GM23338 (cell line): Measurements from ENCODE around the gene DOP1A. TPM values are rescaled to one million over a fixed set of nuclear protein-coding genes. Genes with fewer than 3 reads are reported as not detected.

Source experiments
- ATAC-seq: fragments of 200-7000 bp; cut with Tn5 transposase; 3 replicates; pipeline ENCODE4 v1.9.1; 2020
- DNase-seq: peaks from one replicate; pipeline ENCODE4 v3.0.0-alpha.2; 2015; ENCODE audit warnings: low spot score
- H2AFZ ChIP-seq: fragments of 200-600 bp; sonication (generic); 2 replicates; pipeline ENCODE4 v1.8.0; 2016; ENCODE audit warnings: antibody characterized with exemption, mild to moderate bottlenecking, moderate library complexity
- H3F3A ChIP-seq: fragments of 200-600 bp; sonication (generic); replicated peaks from 2 replicates; pipeline ENCODE4 v1.8.0; 2017; ENCODE audit warnings: antibody characterized with exemption, mixed run types, low read depth
- H3K27ac ChIP-seq: fragments of 200-600 bp; sonication (generic); 2 replicates; pipeline ENCODE4 v1.6.1; 2016; ENCODE audit warnings: low read depth
- H3K27me3 ChIP-seq: fragments of 200-600 bp; sonication (generic); 2 replicates; pipeline ENCODE4 v1.8.0; 2016; ENCODE audit warnings: mild to moderate bottlenecking, mixed run types, moderate library complexity; ENCODE audit not compliant: insufficient read depth
- H3K36me3 ChIP-seq: fragments of 200-600 bp; sonication (generic); 2 replicates; pipeline ENCODE4 v1.8.0; 2016; ENCODE audit warnings: mild to moderate bottlenecking; ENCODE audit not compliant: insufficient read depth
- H3K4me1 ChIP-seq: fragments of 200-600 bp; sonication (generic); 2 replicates; pipeline ENCODE4 v1.8.0; 2016; ENCODE audit warnings: mild to moderate bottlenecking, moderate library complexity; ENCODE audit not compliant: insufficient read depth
- H3K4me2 ChIP-seq: fragments of 200-600 bp; sonication (generic); 2 replicates; pipeline ENCODE4 v1.7.1; 2017; ENCODE audit warnings: mixed run types
- H3K4me3 ChIP-seq: fragments of 200-600 bp; sonication (generic); 2 replicates; pipeline ENCODE4 v1.6.1; 2016; ENCODE audit warnings: mixed run types
- H3K79me2 ChIP-seq: fragments of 200-600 bp; sonication (generic); replicated peaks from 2 replicates; pipeline ENCODE4 v1.8.0; 2017; ENCODE audit warnings: mild to moderate bottlenecking; ENCODE audit not compliant: insufficient read depth
- H3K9me2 ChIP-seq: fragments of 200-600 bp; sonication (generic); 2 replicates; pipeline ENCODE4 v1.8.0; 2017; ENCODE audit not compliant: insufficient read depth
- H4K20me1 ChIP-seq: fragments of 200-600 bp; sonication (generic); replicated peaks from 2 replicates; pipeline ENCODE4 v1.8.0; 2017; ENCODE audit warnings: mild to moderate bottlenecking; ENCODE audit not compliant: insufficient read depth
- H3K27ac Mint-ChIP-seq: 2 replicates; pipeline ENCODE4 v1.8.0; 2020; ENCODE audit warnings: inconsistent platforms, mild to moderate bottlenecking, moderate library complexity, mixed read lengths
- H3K27me3 Mint-ChIP-seq: 3 replicates; pipeline ENCODE4 v1.8.0; 2022; ENCODE audit warnings: low read depth, mild to moderate bottlenecking, moderate library complexity, mixed read lengths, inconsistent platforms; ENCODE audit not compliant: insufficient read depth, poor library complexity
- H3K36me3 Mint-ChIP-seq: 3 replicates; pipeline ENCODE4 v1.8.0; 2021; ENCODE audit warnings: low read depth, mild to moderate bottlenecking, inconsistent platforms, moderate library complexity, mixed read lengths
- H3K4me1 Mint-ChIP-seq: 3 replicates; pipeline ENCODE4 v1.8.0; 2020; ENCODE audit warnings: mild to moderate bottlenecking, inconsistent platforms, mixed read lengths
- H3K4me3 Mint-ChIP-seq: 3 replicates; pipeline ENCODE4 v1.8.0; 2021; ENCODE audit warnings: moderate library complexity, mild to moderate bottlenecking, inconsistent platforms, mixed read lengths
- H3K9me3 Mint-ChIP-seq: 3 replicates; pipeline ENCODE4 v1.8.0; 2020; ENCODE audit warnings: moderate library complexity, mild to moderate bottlenecking, inconsistent platforms, mixed read lengths
- CREB1 ChIP-seq: fragments of 250-450 bp; sonication (Bioruptor Pico); IDR thresholded peaks from 2 replicates; pipeline ENCODE4 v1.5.0; 2020; ENCODE audit warnings: low read depth, mild to moderate bottlenecking, moderate library complexity
- EZH2 ChIP-seq: fragments of 200-600 bp; sonication (generic); IDR thresholded peaks from one replicate; pipeline ENCODE4 v1.8.0; 2017; ENCODE audit warnings: antibody characterized with exemption, mild to moderate bottlenecking, low read depth; ENCODE audit not compliant: unreplicated experiment
- JUNB ChIP-seq: IDR thresholded peaks from one replicate; pipeline ENCODE4 v1.6.1; 2016; ENCODE audit warnings: antibody characterized with exemption; ENCODE audit not compliant: unreplicated experiment
- NANOG ChIP-seq: IDR thresholded peaks from 2 replicates; pipeline ENCODE4 v1.6.1; 2016; ENCODE audit warnings: antibody characterized with exemption, borderline replicate concordance
- POLR2AphosphoS5 ChIP-seq: IDR thresholded peaks from 2 replicates; pipeline ENCODE4 v1.6.1; 2016; ENCODE audit warnings: antibody characterized with exemption, low read depth
- STAT1 ChIP-seq: IDR thresholded peaks from one replicate; pipeline ENCODE4 v1.6.1; 2016; ENCODE audit warnings: antibody characterized with exemption; ENCODE audit not compliant: unreplicated experiment
- ZNF114 ChIP-seq: fragments of 250-450 bp; sonication (Bioruptor Pico); IDR thresholded peaks from 2 replicates; pipeline ENCODE4 v1.5.0; 2020; ENCODE audit warnings: mild to moderate bottlenecking, moderate library complexity
- ZNF331 ChIP-seq: fragments of 250-450 bp; sonication (Bioruptor Pico); IDR thresholded peaks from 2 replicates; pipeline ENCODE4 v1.5.0; 2020; ENCODE audit warnings: low read depth, mild to moderate bottlenecking, moderate library complexity
- polyA plus RNA-seq: library from polyadenylated mRNA; unstranded; fragments of >200 nt; fragmentation: Nextera tagmentation; extraction: Ambion mirVana; gene quantifications from 2 replicates; pipeline ENCODE4 v1.2.1, GENCODE V29; 2016
- total RNA-seq: library from RNA; depleted of rRNA; stranded (reverse); fragments of >200 nt; shearing (Covaris generic); gene quantifications from 2 replicates; pipeline ENCODE4 v1.2.3, GENCODE V29; 2014
- TF ChIP-seq, protein P1 (sequence below): IDR thresholded peaks from 2 replicates; pipeline ENCODE4 v1.6.1; 2016; ENCODE audit warnings: antibody characterized with exemption
- TF ChIP-seq, protein P2 (sequence below), 2 experiments: fragments of 200-600 bp in 1 of 2; sonication (generic) in 1 of 2; conservative IDR thresholded peaks; 2 replicates each; pipeline versions ENCODE4 v1.5.1 to v1.6.1; 2016 to 2017; ENCODE audit warnings: antibody characterized with exemption in 2 of 2, low read depth in 2 of 2, mild to moderate bottlenecking in 2 of 2, moderate library complexity in 1 of 2
- TF ChIP-seq, protein P3 (sequence below): IDR thresholded peaks from one replicate; pipeline ENCODE4 v1.6.1; 2018; ENCODE audit warnings: antibody characterized with exemption; ENCODE audit not compliant: unreplicated experiment

Gene DOP1A
- total and polyA plus RNA-seq, 2 experiments from 2014 or later: 3.9 to 18.6 TPM

DNA sequence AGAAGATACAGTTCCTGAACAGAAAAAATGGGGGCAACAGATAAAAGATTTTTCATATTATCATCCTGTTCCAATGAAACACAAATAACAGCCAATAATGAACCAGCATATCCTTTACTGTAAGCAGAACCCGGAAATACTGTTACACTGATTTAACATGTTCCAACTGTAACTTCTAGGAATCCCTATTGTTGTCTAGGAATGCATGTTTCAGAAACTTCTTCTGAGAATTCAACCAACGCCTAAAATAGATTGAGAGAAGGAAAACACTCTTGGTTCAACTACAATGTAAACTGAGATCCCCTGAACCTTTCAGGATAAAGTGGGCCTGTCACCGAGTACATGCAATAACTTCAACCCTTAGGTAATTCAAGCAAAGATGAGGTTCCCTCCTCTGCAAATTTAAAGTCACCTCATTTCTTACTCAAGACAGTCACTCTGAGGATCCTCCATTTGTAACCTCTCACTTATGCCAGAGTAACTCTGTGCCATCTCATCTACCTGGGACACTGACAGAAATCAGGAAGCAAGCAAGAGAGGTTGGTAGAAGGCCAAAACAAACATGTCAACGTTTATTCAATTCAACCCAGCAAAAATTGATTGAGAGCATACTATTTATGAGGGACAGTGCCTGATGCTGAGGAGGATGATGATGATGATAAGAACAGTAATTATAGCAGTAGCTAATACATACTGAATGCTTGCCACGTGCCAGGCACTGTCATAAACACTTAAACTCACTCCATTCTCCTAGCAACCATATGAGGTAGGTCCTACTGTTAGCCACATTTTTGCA, 15.9 kb upstream of the DOP1A start:
- Mint-ChIP-seq H3K36me3 (peaks cover 24% of the 10 kb centered on the region), H3K27ac (no peak overlapping the region), H3K9me3 (no peaks in the 10 kb centered on the region), H3K4me1 (peaks cover 20% of the 10 kb centered on the region), H3K4me3 (no peak overlapping the region), H3K27me3 (peaks cover 2% of the 10 kb centered on the region)
- peaks cover 4% of the 10 kb centered on the region; the same call in 1 of the 2 replicates for H4K20me1 ChIP-seq
- no peak overlapping the region for H3K4me3 ChIP-seq
- H3K79me2 ChIP-seq: peaks cover 18% of the 10 kb centered on the region
- H3K9me2 ChIP-seq: no peaks in the 10 kb centered on the region
- H2AFZ ChIP-seq: no peak overlapping the region
- H3K27me3 ChIP-seq: no peaks in the 10 kb centered on the region
- no peak overlapping the region; the same call in 1 of the 2 replicates for H3K27ac ChIP-seq
- no peaks in the 10 kb centered on the region for H3K36me3 ChIP-seq
- TF ChIP-seq STAT1: no peak
- TF ChIP-seq, protein P1, sequence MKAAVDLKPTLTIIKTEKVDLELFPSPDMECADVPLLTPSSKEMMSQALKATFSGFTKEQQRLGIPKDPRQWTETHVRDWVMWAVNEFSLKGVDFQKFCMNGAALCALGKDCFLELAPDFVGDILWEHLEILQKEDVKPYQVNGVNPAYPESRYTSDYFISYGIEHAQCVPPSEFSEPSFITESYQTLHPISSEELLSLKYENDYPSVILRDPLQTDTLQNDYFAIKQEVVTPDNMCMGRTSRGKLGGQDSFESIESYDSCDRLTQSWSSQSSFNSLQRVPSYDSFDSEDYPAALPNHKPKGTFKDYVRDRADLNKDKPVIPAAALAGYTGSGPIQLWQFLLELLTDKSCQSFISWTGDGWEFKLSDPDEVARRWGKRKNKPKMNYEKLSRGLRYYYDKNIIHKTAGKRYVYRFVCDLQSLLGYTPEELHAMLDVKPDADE: no peak
- TF ChIP-seq, protein P2, sequence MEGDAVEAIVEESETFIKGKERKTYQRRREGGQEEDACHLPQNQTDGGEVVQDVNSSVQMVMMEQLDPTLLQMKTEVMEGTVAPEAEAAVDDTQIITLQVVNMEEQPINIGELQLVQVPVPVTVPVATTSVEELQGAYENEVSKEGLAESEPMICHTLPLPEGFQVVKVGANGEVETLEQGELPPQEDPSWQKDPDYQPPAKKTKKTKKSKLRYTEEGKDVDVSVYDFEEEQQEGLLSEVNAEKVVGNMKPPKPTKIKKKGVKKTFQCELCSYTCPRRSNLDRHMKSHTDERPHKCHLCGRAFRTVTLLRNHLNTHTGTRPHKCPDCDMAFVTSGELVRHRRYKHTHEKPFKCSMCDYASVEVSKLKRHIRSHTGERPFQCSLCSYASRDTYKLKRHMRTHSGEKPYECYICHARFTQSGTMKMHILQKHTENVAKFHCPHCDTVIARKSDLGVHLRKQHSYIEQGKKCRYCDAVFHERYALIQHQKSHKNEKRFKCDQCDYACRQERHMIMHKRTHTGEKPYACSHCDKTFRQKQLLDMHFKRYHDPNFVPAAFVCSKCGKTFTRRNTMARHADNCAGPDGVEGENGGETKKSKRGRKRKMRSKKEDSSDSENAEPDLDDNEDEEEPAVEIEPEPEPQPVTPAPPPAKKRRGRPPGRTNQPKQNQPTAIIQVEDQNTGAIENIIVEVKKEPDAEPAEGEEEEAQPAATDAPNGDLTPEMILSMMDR (conservative IDR thresholded peaks at IDR 0.05; ENCODE audit: low read depth in 2 of 2): no peak
- no peak for TF ChIP-seq ZNF114 (CRISPR knock-in tag)
- TF ChIP-seq CREB1 (CRISPR knock-in tag): no peak
- no peak overlapping the region for H3K4me2 ChIP-seq
- DNase-seq (no peak), ATAC-seq (no peak)
- H3F3A ChIP-seq: no peaks in the 10 kb centered on the region
- H3K4me1 ChIP-seq: peaks cover 8% of the 10 kb centered on the region

DNA sequence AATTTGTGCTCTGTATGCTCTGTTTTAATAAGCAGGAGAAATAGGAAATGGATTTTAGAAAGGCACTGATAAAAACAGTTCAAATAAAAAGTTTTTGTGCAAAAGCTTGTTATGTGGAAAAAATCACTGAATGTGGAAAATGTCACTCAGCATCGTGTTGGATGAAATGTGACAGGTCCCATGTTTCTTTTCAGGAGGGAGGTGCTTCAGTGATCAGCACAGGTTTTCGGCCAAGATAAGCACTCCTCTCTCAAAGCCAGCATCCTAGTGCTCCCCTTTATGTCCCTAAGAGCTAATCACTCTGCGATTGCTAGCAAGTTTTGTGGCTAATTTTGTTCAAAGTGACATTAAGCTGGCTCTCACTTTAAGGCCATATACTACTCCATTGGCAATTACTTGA, 13.8 kb upstream of the DOP1A start:
- no peak for ATAC-seq
- Histone ChIP-seq H4K20me1 (peaks cover 7% of the 10 kb centered on the region; the same call in 1 of the 2 replicates), H3K4me2 (no peak overlapping the region), H3K4me3 (no peak overlapping the region), H3K9me2 (no peaks in the 10 kb centered on the region), H3F3A (no peaks in the 10 kb centered on the region), H3K36me3 (peaks cover 9% of the 10 kb centered on the region; the same call in 1 of the 2 replicates), H3K27me3 (no peaks in the 10 kb centered on the region), H3K79me2 (peaks cover 19% of the 10 kb centered on the region), H3K4me1 (no peaks in the 10 kb centered on the region), H3K27ac (no peak overlapping the region), H2AFZ (no peak overlapping the region)
- no peak for DNase-seq
- Mint-ChIP-seq H3K27me3 (peaks cover 2% of the 10 kb centered on the region), H3K9me3 (no peaks in the 10 kb centered on the region), H3K4me3 (no peak overlapping the region), H3K27ac (no peak overlapping the region), H3K4me1 (peaks cover 4% of the 10 kb centered on the region; the same call in 2 of the 3 replicates), H3K36me3 (peaks cover 33% of the 10 kb centered on the region)
- TF ChIP-seq NANOG (no peak), CREB1 (CRISPR knock-in tag) (no peak), ZNF331 (CRISPR knock-in tag) (no peak), JUNB (no peak), POLR2AphosphoS5 (no peak), EZH2 (no peak), STAT1 (no peak), ZNF114 (CRISPR knock-in tag) (no peak)
- TF ChIP-seq, protein P3, sequence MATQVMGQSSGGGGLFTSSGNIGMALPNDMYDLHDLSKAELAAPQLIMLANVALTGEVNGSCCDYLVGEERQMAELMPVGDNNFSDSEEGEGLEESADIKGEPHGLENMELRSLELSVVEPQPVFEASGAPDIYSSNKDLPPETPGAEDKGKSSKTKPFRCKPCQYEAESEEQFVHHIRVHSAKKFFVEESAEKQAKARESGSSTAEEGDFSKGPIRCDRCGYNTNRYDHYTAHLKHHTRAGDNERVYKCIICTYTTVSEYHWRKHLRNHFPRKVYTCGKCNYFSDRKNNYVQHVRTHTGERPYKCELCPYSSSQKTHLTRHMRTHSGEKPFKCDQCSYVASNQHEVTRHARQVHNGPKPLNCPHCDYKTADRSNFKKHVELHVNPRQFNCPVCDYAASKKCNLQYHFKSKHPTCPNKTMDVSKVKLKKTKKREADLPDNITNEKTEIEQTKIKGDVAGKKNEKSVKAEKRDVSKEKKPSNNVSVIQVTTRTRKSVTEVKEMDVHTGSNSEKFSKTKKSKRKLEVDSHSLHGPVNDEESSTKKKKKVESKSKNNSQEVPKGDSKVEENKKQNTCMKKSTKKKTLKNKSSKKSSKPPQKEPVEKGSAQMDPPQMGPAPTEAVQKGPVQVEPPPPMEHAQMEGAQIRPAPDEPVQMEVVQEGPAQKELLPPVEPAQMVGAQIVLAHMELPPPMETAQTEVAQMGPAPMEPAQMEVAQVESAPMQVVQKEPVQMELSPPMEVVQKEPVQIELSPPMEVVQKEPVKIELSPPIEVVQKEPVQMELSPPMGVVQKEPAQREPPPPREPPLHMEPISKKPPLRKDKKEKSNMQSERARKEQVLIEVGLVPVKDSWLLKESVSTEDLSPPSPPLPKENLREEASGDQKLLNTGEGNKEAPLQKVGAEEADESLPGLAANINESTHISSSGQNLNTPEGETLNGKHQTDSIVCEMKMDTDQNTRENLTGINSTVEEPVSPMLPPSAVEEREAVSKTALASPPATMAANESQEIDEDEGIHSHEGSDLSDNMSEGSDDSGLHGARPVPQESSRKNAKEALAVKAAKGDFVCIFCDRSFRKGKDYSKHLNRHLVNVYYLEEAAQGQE: no peak
- TF ChIP-seq, protein P1: no peak
- TF ChIP-seq, protein P2 (conservative IDR thresholded peaks at IDR 0.05; ENCODE audit: low read depth in 2 of 2): no peak
